K562 (cell line): ENCODE results near the gene AGRP. TPM values are rescaled to one million over a fixed set of nuclear protein-coding genes. Genes with fewer than 3 reads are reported as not detected.

ENCODE experiments used
- ATAC-seq: fragments of 200-7000 bp; cut with Tn5 transposase; 3 replicates; pipeline ENCODE4 v1.9.1; 2020; ENCODE audit warnings: moderate library complexity
- BruUV-seq: library from RNA; stranded (reverse); fragments of 400-500 nt; replicated peaks from 2 replicates; lab custom pipeline; 2021; lab: Mats Ljungman, UMichigan
- CTCF ChIA-PET: fragments of 300-600 bp; formaldehyde crosslinking; extraction: SDS; loops from one replicate; lab custom pipeline; 2021; ENCODE audit warnings: low intra/inter-chr PET ratio; lab: Yijun Ruan, JAX
- POLR2A ChIA-PET: fragments of 300-600, 350-650 bp; sonication (Branson Sonifier 250); formaldehyde crosslinking; extraction: SDS; loops from one replicate; lab custom pipeline; 2021; ENCODE audit warnings: antibody characterized with exemption, inconsistent platforms; lab: Yijun Ruan, JAX
- DNase-seq, 4 experiments: peaks; one replicate each; pipeline versions ENCODE4 v3.0.0 to v3.0.0-alpha.2; 2011 to 2018; ENCODE audit warnings: low spot score in 3 of 4, mixed read lengths in 3 of 4; ENCODE audit errors: extremely low read depth in 1 of 4
- FAIRE-seq: peaks from 2 replicates; lab custom pipeline; 2011; peaks lifted over from hg19 to GRCh38; lab: Jason Lieb, UNC
- H2AFZ ChIP-seq: 2 replicates; pipeline ENCODE4 v1.6.0; 2011; ENCODE audit warnings: low read depth, low read length, control low read depth, inconsistent platforms
- H3K27ac ChIP-seq: fragments of 200-600 bp; 3 replicates; pipeline ENCODE4 v1.8.0; 2011; ENCODE audit warnings: low read depth, mild to moderate bottlenecking, control low read depth, inconsistent platforms, low read length, moderate library complexity, mixed read lengths; ENCODE audit errors: extremely low read depth
- H3K27me3 ChIP-seq, 2 experiments: fragments of 300-600 bp in 1 of 2; 2 replicates in 1 of 2; 3 replicates in 1 of 2; pipeline versions ENCODE4 v1.6.0 to v1.8.0; 2011; ENCODE audit warnings: inconsistent platforms in 2 of 2, low read length in 2 of 2, mild to moderate bottlenecking in 1 of 2, mixed read lengths in 1 of 2, moderate library complexity in 1 of 2; ENCODE audit not compliant: control insufficient read depth in 2 of 2, insufficient read depth in 2 of 2
- H3K36me3 ChIP-seq: fragments of 300-600 bp; 3 replicates; pipeline ENCODE4 v1.8.0; 2011; ENCODE audit warnings: mild to moderate bottlenecking, low read length, inconsistent platforms; ENCODE audit not compliant: control insufficient read depth, insufficient read depth
- H3K4me1 ChIP-seq, 2 experiments: fragments of 200-600 bp in 1 of 2; replicated peaks in 1 of 2; 2 replicates in 1 of 2; 3 replicates in 1 of 2; pipeline versions ENCODE4 v1.5.1 to v1.8.0; 2011; ENCODE audit warnings: inconsistent platforms in 2 of 2, low read length in 2 of 2, mild to moderate bottlenecking in 1 of 2, mixed read lengths in 1 of 2, moderate library complexity in 1 of 2; ENCODE audit not compliant: control insufficient read depth in 2 of 2, insufficient read depth in 2 of 2
- H3K4me2 ChIP-seq: 2 replicates; pipeline ENCODE4 v1.6.1; 2011; ENCODE audit warnings: low read length, control low read depth, inconsistent platforms, mixed read lengths; ENCODE audit not compliant: insufficient read depth
- H3K4me3 ChIP-seq: fragments of 200-600 bp; sonication (generic), shearing (Covaris generic); 2 replicates; pipeline ENCODE4 v1.5.1; 2016; ENCODE audit warnings: control low read depth, inconsistent platforms
- H3K79me2 ChIP-seq: fragments of 200-600 bp; 3 replicates; pipeline ENCODE4 v1.8.0; 2011; ENCODE audit warnings: low read length, inconsistent platforms; ENCODE audit not compliant: control insufficient read depth, insufficient read depth
- H3K9ac ChIP-seq, 2 experiments: 2 replicates each; pipeline versions ENCODE4 v1.6.0 to v1.6.1; 2011; ENCODE audit warnings: low read depth in 2 of 2, low read length in 2 of 2, control low read depth in 1 of 2, inconsistent platforms in 1 of 2, mild to moderate bottlenecking in 1 of 2, mixed read lengths in 1 of 2; ENCODE audit not compliant: insufficient read depth in 1 of 2
- H3K9me1 ChIP-seq: one replicate; pipeline ENCODE4 v1.6.0; 2011; ENCODE audit warnings: inconsistent platforms, mild to moderate bottlenecking, low read length, moderate library complexity; ENCODE audit not compliant: control insufficient read depth, insufficient read depth
- H3K9me3 ChIP-seq: replicated peaks from 2 replicates; pipeline ENCODE4 v1.5.1; 2011; ENCODE audit warnings: low read depth, low read length, inconsistent platforms; ENCODE audit not compliant: control insufficient read depth, insufficient read depth
- H4K20me1 ChIP-seq: replicated peaks from 2 replicates; pipeline ENCODE4 v1.6.1; 2011; ENCODE audit warnings: low read length, inconsistent platforms, mixed read lengths; ENCODE audit not compliant: control insufficient read depth, insufficient read depth
- BCL6 ChIP-seq: fragments of 250-450 bp; sonication (Bioruptor Pico); IDR thresholded peaks from 2 replicates; pipeline ENCODE4 v1.4.0; 2020
- CTCFL ChIP-seq: IDR thresholded peaks from 2 replicates; pipeline ENCODE4 v1.6.1; 2011; ENCODE audit warnings: borderline replicate concordance, low read depth, mild to moderate bottlenecking, moderate library complexity, low read length; ENCODE audit not compliant: insufficient read depth, poor library complexity, severe bottlenecking
- DACH1 ChIP-seq: fragments of 450-650 bp; IDR thresholded peaks from 2 replicates; pipeline ENCODE4 v1.6.1; 2018; ENCODE audit not compliant: partially characterized antibody
- MYNN ChIP-seq, 2 experiments: sonication (generic); formaldehyde crosslinking in 1 of 2; IDR thresholded peaks; 2 replicates each; pipeline versions ENCODE4 v1.5.0 to v1.6.1; 2016 to 2020; ENCODE audit warnings: antibody characterized with exemption in 1 of 2, missing genetic modification reagents in 1 of 2
- PHTF2 ChIP-seq: fragments of 250-450 bp; sonication (Bioruptor Pico); IDR thresholded peaks from 2 replicates; pipeline ENCODE4 v1.5.0; 2021; ENCODE audit warnings: mild to moderate bottlenecking
- RAD21 ChIP-seq, 2 experiments: fragments of 250-450 bp in 1 of 2; fragments of 450-650 bp in 1 of 2; sonication (Bioruptor Pico) in 1 of 2; formaldehyde crosslinking in 1 of 2; IDR thresholded peaks in 1 of 2; conservative IDR thresholded peaks in 1 of 2; 2 replicates each; pipeline versions ENCODE4 v1.4.0 to v1.8.0; 2020 to 2022; ENCODE audit warnings: mild to moderate bottlenecking in 2 of 2, moderate library complexity in 1 of 2
- SMC3 ChIP-seq: conservative IDR thresholded peaks from 2 replicates; pipeline ENCODE4 v1.6.1; 2011; ENCODE audit warnings: low read depth, low read length, improper control_type of control experiment; ENCODE audit not compliant: insufficient read depth
- ZFP36 ChIP-seq: fragments of 150-350 bp; IDR thresholded peaks from 2 replicates; pipeline ENCODE4 v1.6.1; 2018; ENCODE audit warnings: low read length, low read depth; ENCODE audit not compliant: partially characterized antibody
- ZNF175 ChIP-seq: fragments of 200-800 bp; sonication (Bioruptor generic); IDR thresholded peaks from 2 replicates; pipeline ENCODE4 v1.6.1; 2016; ENCODE audit warnings: low read depth, mild to moderate bottlenecking, missing genetic modification characterization, missing compliant biosample characterization
- ZNF274 ChIP-seq: IDR thresholded peaks from 2 replicates; pipeline ENCODE4 v1.6.1; 2011; ENCODE audit warnings: low read depth, mild to moderate bottlenecking, low read length, moderate library complexity, borderline replicate concordance
- ZNF766 ChIP-seq: fragments of 200-800 bp; sonication (Bioruptor generic); conservative IDR thresholded peaks from 2 replicates; pipeline ENCODE4 v1.6.1; 2016; ENCODE audit warnings: missing genetic modification characterization, missing compliant biosample characterization
- WGBS: fragments of 100-300 bp; shearing (Covaris generic); methylation state at CpG from one replicate; pipeline ENCODE4 v1.1.6; 2016; ENCODE audit warnings: low coverage, mixed read lengths; ENCODE audit not compliant: insufficient coverage; ENCODE audit errors: missing lambda C conversion rate; 5-methylcytosine and 5-hydroxymethylcytosine counted together
- in situ Hi-C: fragments of 300-500 bp; cut with MboI; formaldehyde crosslinking; loops from 4 replicates; pipeline ENCODE4 v1.15.0; 2018; ENCODE audit warnings: inconsistent platforms, mixed read lengths
- intact Hi-C: fragments of 100-400 bp; cut with micrococcal nuclease; formaldehyde crosslinking; loops from 2 replicates; pipeline ENCODE4 v1.14.2; 2022
- polyA plus RNA-seq, 8 experiments: library from polyadenylated mRNA; depleted of rRNA in 4 of 8; stranded (reverse) in 5 of 8; unstranded in 3 of 8; fragments of >200 nt; fragmentation: Nextera tagmentation in 2 of 8; fragmentation: Illumina TruSeq in 1 of 8; extraction: Ambion mirVana in 2 of 8; extraction: Trizol in 1 of 8; gene quantifications; 2 replicates each; pipeline versions ENCODE4 v1.2.1 to v1.2.3, GENCODE V29; 2011 to 2014; ENCODE audit warnings: inconsistent platforms in 1 of 8, missing spikeins in 1 of 8
- total RNA-seq, 7 experiments: library from RNA; depleted of rRNA in 6 of 7; stranded (reverse); fragments of >200 nt in 6 of 7; fragmentation: Illumina TruSeq in 2 of 7; extraction: Trizol in 2 of 7; gene quantifications; 2 replicates each; pipeline versions ENCODE4 v1.2.1 to v1.2.3, GENCODE V29; 2011 to 2021; ENCODE audit warnings: low replicate concordance in 1 of 7
- TF ChIP-seq, protein P1 (sequence below): fragments of 250-450 bp; sonication (Bioruptor Pico); IDR thresholded peaks from 2 replicates; pipeline ENCODE4 v1.4.0; 2020

The AGRP gene
- total and polyA plus RNA-seq, 9 of the 15 experiments (the other 6 are each of a cell fraction or from before 2014, with no cell fraction given), result not detected

GRCh38 chr16:67447508-67448076 lies 35.8 kb downstream of the AGRP start:
- Histone ChIP-seq H2AFZ (no peak overlapping the region), H3K4me2 (no peak overlapping the region), H3K9ac (peak overlapping the region in 1 of 2 experiments; percentile 72; a peak in 1 of 4 replicates), H3K79me2 (no peaks in the 10 kb centered on the region), H3K4me3 (no peak overlapping the region), H3K27ac (no peak overlapping the region), H3K4me1 (peaks cover 0 to 32% of the 10 kb centered on the region in 2 experiments; a peak in 2 of 5 replicates), H3K9me3 (no peaks in the 10 kb centered on the region), H3K36me3 (peaks cover 74% of the 10 kb centered on the region; the same call in 2 of the 3 replicates), H3K27me3 (no peaks in the 10 kb centered on the region), H3K9me1 (peaks cover 2% of the 10 kb centered on the region), H4K20me1 (peaks cover 22% of the 10 kb centered on the region)
- DNase-seq, result peak; percentile 65 to 76 (median 70)
- WGBS, result 65% methylated on average over 6 of the region's 6 CpGs
- BruUV-seq, result no TSS peak
- ChIA-PET CTCF (no interaction called here), POLR2A (no interaction called here)
- in situ Hi-C loops (no loop called here), intact Hi-C loops (loop anchor here (2.0 kb wide), 1 partner anchor 19 kb away; no protein-coding TSS in a partner anchor)
- FAIRE-seq, result peak; percentile 64
- peak; percentile 90 for ATAC-seq
- TF ChIP-seq MYNN (IDR thresholded peaks at IDR 0.05) (no peak), MYNN (CRISPR knock-in tag; IDR thresholded peaks at IDR 0.05) (no peak), SMC3 (peak; percentile 65), ZNF766 (CRISPR knock-in tag) (no peak), CTCFL (peak; percentile 69), BCL6 (CRISPR knock-in tag) (no peak), ZNF175 (no peak), DACH1 (no peak), PHTF2 (CRISPR knock-in tag) (no peak), RAD21 (CRISPR knock-in tag; conservative IDR thresholded peaks at IDR 0.05 in 1 of 2, IDR thresholded peaks at IDR 0.05 in 1 of 2) (peak in 1 of 2 experiments; percentile 50; a peak in 3 of 4 replicates), ZFP36 (peak; percentile 96), ZNF274 (no peak)
- TF ChIP-seq, protein P1, sequence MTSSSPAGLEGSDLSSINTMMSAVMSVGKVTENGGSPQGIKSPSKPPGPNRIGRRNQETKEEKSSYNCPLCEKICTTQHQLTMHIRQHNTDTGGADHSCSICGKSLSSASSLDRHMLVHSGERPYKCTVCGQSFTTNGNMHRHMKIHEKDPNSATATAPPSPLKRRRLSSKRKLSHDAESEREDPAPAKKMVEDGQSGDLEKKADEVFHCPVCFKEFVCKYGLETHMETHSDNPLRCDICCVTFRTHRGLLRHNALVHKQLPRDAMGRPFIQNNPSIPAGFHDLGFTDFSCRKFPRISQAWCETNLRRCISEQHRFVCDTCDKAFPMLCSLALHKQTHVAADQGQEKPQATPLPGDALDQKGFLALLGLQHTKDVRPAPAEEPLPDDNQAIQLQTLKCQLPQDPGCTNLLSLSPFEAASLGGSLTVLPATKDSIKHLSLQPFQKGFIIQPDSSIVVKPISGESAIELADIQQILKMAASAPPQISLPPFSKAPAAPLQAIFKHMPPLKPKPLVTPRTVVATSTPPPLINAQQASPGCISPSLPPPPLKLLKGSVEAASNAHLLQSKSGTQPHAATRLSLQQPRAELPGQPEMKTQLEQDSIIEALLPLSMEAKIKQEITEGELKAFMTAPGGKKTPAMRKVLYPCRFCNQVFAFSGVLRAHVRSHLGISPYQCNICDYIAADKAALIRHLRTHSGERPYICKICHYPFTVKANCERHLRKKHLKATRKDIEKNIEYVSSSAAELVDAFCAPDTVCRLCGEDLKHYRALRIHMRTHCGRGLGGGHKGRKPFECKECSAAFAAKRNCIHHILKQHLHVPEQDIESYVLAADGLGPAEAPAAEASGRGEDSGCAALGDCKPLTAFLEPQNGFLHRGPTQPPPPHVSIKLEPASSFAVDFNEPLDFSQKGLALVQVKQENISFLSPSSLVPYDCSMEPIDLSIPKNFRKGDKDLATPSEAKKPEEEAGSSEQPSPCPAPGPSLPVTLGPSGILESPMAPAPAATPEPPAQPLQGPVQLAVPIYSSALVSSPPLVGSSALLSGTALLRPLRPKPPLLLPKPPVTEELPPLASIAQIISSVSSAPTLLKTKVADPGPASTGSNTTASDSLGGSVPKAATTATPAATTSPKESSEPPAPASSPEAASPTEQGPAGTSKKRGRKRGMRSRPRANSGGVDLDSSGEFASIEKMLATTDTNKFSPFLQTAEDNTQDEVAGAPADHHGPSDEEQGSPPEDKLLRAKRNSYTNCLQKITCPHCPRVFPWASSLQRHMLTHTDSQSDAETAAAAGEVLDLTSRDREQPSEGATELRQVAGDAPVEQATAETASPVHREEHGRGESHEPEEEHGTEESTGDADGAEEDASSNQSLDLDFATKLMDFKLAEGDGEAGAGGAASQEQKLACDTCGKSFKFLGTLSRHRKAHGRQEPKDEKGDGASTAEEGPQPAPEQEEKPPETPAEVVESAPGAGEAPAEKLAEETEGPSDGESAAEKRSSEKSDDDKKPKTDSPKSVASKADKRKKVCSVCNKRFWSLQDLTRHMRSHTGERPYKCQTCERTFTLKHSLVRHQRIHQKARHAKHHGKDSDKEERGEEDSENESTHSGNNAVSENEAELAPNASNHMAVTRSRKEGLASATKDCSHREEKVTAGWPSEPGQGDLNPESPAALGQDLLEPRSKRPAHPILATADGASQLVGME, result no peak
